ENCODE results near the gene PLXDC2. TPM values are rescaled to one million over a fixed set of nuclear protein-coding genes. Genes with fewer than 3 reads are reported as not detected.

PLXDC2 gene
- total RNA-seq, 4 donors from 2014 or later: 21.2 to 43.2 (median 32.7) TPM

GRCh38 chr10:20233423-20233822 lies 417.2 kb downstream of the PLXDC2 start:
- H3K36me3 ChIP-seq: no peaks in the 10 kb centered on the region
- H3K9me3 ChIP-seq: no peaks in the 10 kb centered on the region
- no peaks in the 10 kb centered on the region for H3K27me3 ChIP-seq
- no peak for DNase-seq
- H3K4me3 ChIP-seq: no peak overlapping the region
- H3K27ac ChIP-seq: no peak overlapping the region
- no peaks in the 10 kb centered on the region for H3K4me1 ChIP-seq
- TF ChIP-seq POLR2A (IDR thresholded peaks at IDR 0.05) (no peak), CTCF (IDR thresholded peaks at IDR 0.05) (no peak)

GRCh38 chr10:20234579-20234978 lies 418.3 kb downstream of the PLXDC2 start:
- Histone ChIP-seq H3K27me3 (no peaks in the 10 kb centered on the region), H3K4me3 (no peak overlapping the region), H3K4me1 (no peaks in the 10 kb centered on the region), H3K27ac (no peak overlapping the region), H3K36me3 (peaks cover 0 to 6% (median 0%) of the 10 kb centered on the region in 3 donors), H3K9me3 (no peaks in the 10 kb centered on the region)
- DNase-seq: no peak
- TF ChIP-seq POLR2A (IDR thresholded peaks at IDR 0.05) (no peak), CTCF (IDR thresholded peaks at IDR 0.05) (no peak)

- DNase-seq: no peak
- no peak overlapping the region for H3K4me3 ChIP-seq
- no peaks in the 10 kb centered on the region for H3K4me1 ChIP-seq
- no peaks in the 10 kb centered on the region for H3K27me3 ChIP-seq
- peaks cover 0 to 8% (median 0%) of the 10 kb centered on the region in 3 donors for H3K36me3 ChIP-seq
- TF ChIP-seq POLR2A (IDR thresholded peaks at IDR 0.05) (no peak), CTCF (IDR thresholded peaks at IDR 0.05) (no peak)
- H3K9me3 ChIP-seq: no peaks in the 10 kb centered on the region
- no peak overlapping the region for H3K27ac ChIP-seq
Measured at GRCh38 chr10:20237091-20237570, 420.9 kb downstream of the PLXDC2 start.

- Histone ChIP-seq H3K36me3 (peaks cover 0 to 8% (median 0%) of the 10 kb centered on the region in 3 donors), H3K4me3 (no peak overlapping the region), H3K9me3 (no peaks in the 10 kb centered on the region), H3K27ac (no peak overlapping the region), H3K27me3 (no peaks in the 10 kb centered on the region), H3K4me1 (no peaks in the 10 kb centered on the region)
- TF ChIP-seq POLR2A (IDR thresholded peaks at IDR 0.05): no peak
- TF ChIP-seq CTCF (IDR thresholded peaks at IDR 0.05): no peak
- DNase-seq: no peak
Measured at GRCh38 chr10:20237586-20237985, 421.4 kb downstream of the PLXDC2 start.

GRCh38 chr10:20240643-20241042 lies 424.4 kb downstream of the PLXDC2 start:
- Histone ChIP-seq H3K4me1 (no peaks in the 10 kb centered on the region), H3K4me3 (no peak overlapping the region), H3K27me3 (no peaks in the 10 kb centered on the region), H3K9me3 (no peaks in the 10 kb centered on the region), H3K27ac (no peak overlapping the region), H3K36me3 (peaks cover 0 to 17% (median 0%) of the 10 kb centered on the region in 3 donors)
- TF ChIP-seq CTCF (IDR thresholded peaks at IDR 0.05) (no peak), POLR2A (IDR thresholded peaks at IDR 0.05) (no peak)
- DNase-seq: no peak

- Histone ChIP-seq H3K4me1 (no peaks in the 10 kb centered on the region), H3K36me3 (peaks cover 0 to 38% (median 0%) of the 10 kb centered on the region in 3 donors), H3K27ac (no peak overlapping the region), H3K4me3 (no peak overlapping the region), H3K27me3 (no peaks in the 10 kb centered on the region), H3K9me3 (no peaks in the 10 kb centered on the region)
- DNase-seq: no peak
- TF ChIP-seq POLR2A (IDR thresholded peaks at IDR 0.05) (no peak), CTCF (IDR thresholded peaks at IDR 0.05) (no peak)
Measured at GRCh38 chr10:20247454-20247853, 431.2 kb downstream of the PLXDC2 start.

Data from Peyer's patch (tissue), 4 donors.